Natural killer cell (primary cell): ENCODE results near the gene CAVIN2. TPM values are rescaled to one million over a fixed set of nuclear protein-coding genes. Genes with fewer than 3 reads are reported as not detected.

Experiments
- ATAC-seq, 3 donors: fragments of 150-1000 bp in 2 of 3; fragments of 200-7000 bp in 1 of 3; cut with Tn5 transposase; 1 replicate in 1 of 3; 2 replicates in 2 of 3; pipeline ENCODE4 v1.10.0; 2021; ENCODE audit warnings: mild to moderate bottlenecking in 2 of 3, moderate library complexity in 2 of 3
- DNase-seq, 2 donors: peaks; one replicate each; pipeline versions ENCODE4 v3.0.0 to v3.0.0-alpha.2; 2013 to 2021; ENCODE audit warnings: mixed read lengths in 1 of 2
- H3K27ac ChIP-seq: one replicate; pipeline ENCODE4 v1.5.1; 2013; ENCODE audit warnings: mild to moderate bottlenecking, low read length
- H3K27me3 ChIP-seq: one replicate; pipeline ENCODE4 v1.6.1; 2013; ENCODE audit warnings: low read length; ENCODE audit not compliant: control insufficient read depth, insufficient read depth
- H3K36me3 ChIP-seq: one replicate; pipeline ENCODE4 v1.6.1; 2013; ENCODE audit warnings: low read length; ENCODE audit not compliant: control insufficient read depth, insufficient read depth
- H3K4me1 ChIP-seq: one replicate; pipeline ENCODE4 v1.6.1; 2013; ENCODE audit warnings: low read length; ENCODE audit not compliant: control insufficient read depth, insufficient read depth
- H3K4me3 ChIP-seq: one replicate; pipeline ENCODE4 v1.5.1; 2013; ENCODE audit warnings: low read length
- H3K9me3 ChIP-seq: one replicate; pipeline ENCODE4 v1.6.1; 2013; ENCODE audit warnings: low read length; ENCODE audit not compliant: control insufficient read depth, insufficient read depth
- H3K27ac Mint-ChIP-seq, 2 donors: one replicate each; pipeline ENCODE4 v1.8.0; 2022; ENCODE audit warnings: mild to moderate bottlenecking in 2 of 2, mixed read lengths in 2 of 2, moderate library complexity in 1 of 2
- H3K27me3 Mint-ChIP-seq, 2 donors: one replicate each; pipeline ENCODE4 v1.8.0; 2022; ENCODE audit warnings: low read depth in 2 of 2, mixed read lengths in 2 of 2
- H3K36me3 Mint-ChIP-seq: one replicate; pipeline ENCODE4 v1.8.0; 2022; ENCODE audit warnings: mixed read lengths
- H3K4me1 Mint-ChIP-seq, 2 donors: one replicate each; pipeline ENCODE4 v1.8.0; 2022; ENCODE audit warnings: mixed read lengths in 2 of 2
- H3K4me3 Mint-ChIP-seq: one replicate; pipeline ENCODE4 v1.8.0; 2022; ENCODE audit warnings: mild to moderate bottlenecking, moderate library complexity, mixed read lengths
- H3K9me3 Mint-ChIP-seq, 2 donors: one replicate each; pipeline ENCODE4 v1.8.0; 2022; ENCODE audit warnings: mixed read lengths in 2 of 2
- CTCF ChIP-seq: fragments of 200-600 bp; IDR thresholded peaks from one replicate; pipeline ENCODE4 v1.8.0; 2022; ENCODE audit warnings: antibody characterized with exemption
- WGBS: methylation state at CpG from one replicate; pipeline ENCODE4 v1.1.7; 2013; ENCODE audit warnings: missing lambda C conversion rate; ENCODE audit not compliant: insufficient coverage; 5-methylcytosine and 5-hydroxymethylcytosine counted together
- intact Hi-C: fragments of 100-400 bp; cut with micrococcal nuclease; formaldehyde crosslinking; loops from one replicate; pipeline ENCODE4 v1.14.2; 2022
- total RNA-seq, 4 donors: library from RNA; stranded (reverse); fragments of 120-200 nt in 1 of 4; gene quantifications; one replicate each; pipeline versions ENCODE4 v1.2.3 to v1.2.4, GENCODE V29; 2013 to 2022

CAVIN2 gene
- total RNA-seq, 3 donors from 2014 or later (not counting 1 experiment from before 2014, with no cell fraction given), result 1.9 to 23.7 (median 9.9) TPM

GRCh38 chr2:191864628-191865374 lies 17.9 kb upstream of the CAVIN2 start:
- H3K9me3 ChIP-seq, result no peaks in the 10 kb centered on the region
- Mint-ChIP-seq H3K36me3 (no peaks in the 10 kb centered on the region), H3K27ac (no peak overlapping the region), H3K4me1 (no peaks in the 10 kb centered on the region), H3K4me3 (no peak overlapping the region), H3K9me3 (no peaks in the 10 kb centered on the region), H3K27me3 (peaks cover 0 to 21% of the 10 kb centered on the region in 2 donors)
- TF ChIP-seq CTCF, result no peak
- H3K4me3 ChIP-seq, result no peak overlapping the region
- H3K36me3 ChIP-seq, result no peaks in the 10 kb centered on the region
- no peaks in the 10 kb centered on the region for H3K4me1 ChIP-seq
- no peaks in the 10 kb centered on the region for H3K27me3 ChIP-seq
- 84% methylated on average over 6 of the region's 7 CpGs for WGBS
- ATAC-seq (no peak), DNase-seq (no peak)
- intact Hi-C loops, result no loop called here
- no peak overlapping the region for H3K27ac ChIP-seq

GRCh38 chr2:191863988-191864387 lies 17.1 kb upstream of the CAVIN2 start:
- intact Hi-C loops, result no loop called here
- Histone ChIP-seq H3K9me3 (no peaks in the 10 kb centered on the region), H3K36me3 (no peaks in the 10 kb centered on the region), H3K27ac (no peak overlapping the region), H3K4me3 (no peak overlapping the region), H3K27me3 (no peaks in the 10 kb centered on the region), H3K4me1 (no peaks in the 10 kb centered on the region)
- Mint-ChIP-seq H3K27ac (no peak overlapping the region), H3K27me3 (peaks cover 0 to 16% of the 10 kb centered on the region in 2 donors), H3K36me3 (no peaks in the 10 kb centered on the region), H3K9me3 (no peaks in the 10 kb centered on the region), H3K4me1 (no peaks in the 10 kb centered on the region), H3K4me3 (no peak overlapping the region)
- WGBS, result 86% methylated on average over 1 of the region's 2 CpGs
- no peak for DNase-seq
- TF ChIP-seq CTCF, result no peak
- no peak for ATAC-seq

GRCh38 chr2:191862156-191862775 lies 15.4 kb upstream of the CAVIN2 start:
- intact Hi-C loops, result no loop called here
- Mint-ChIP-seq H3K27ac (no peak overlapping the region), H3K9me3 (no peaks in the 10 kb centered on the region), H3K4me1 (no peaks in the 10 kb centered on the region), H3K4me3 (no peak overlapping the region), H3K36me3 (no peaks in the 10 kb centered on the region), H3K27me3 (peaks cover 0 to 15% of the 10 kb centered on the region in 2 donors)
- Histone ChIP-seq H3K27ac (no peak overlapping the region), H3K4me1 (no peaks in the 10 kb centered on the region), H3K4me3 (no peak overlapping the region), H3K36me3 (no peaks in the 10 kb centered on the region), H3K9me3 (no peaks in the 10 kb centered on the region), H3K27me3 (no peaks in the 10 kb centered on the region)
- no peak for TF ChIP-seq CTCF
- WGBS, result 92% methylated on average over 4 of the region's 4 CpGs
- DNase-seq, result no peak
- no peak for ATAC-seq
